ENCODE measurements around the gene COL1A2.

Gene COL1A2

GRCh38 chr7:94417306-94417705 is 22.6 kb downstream of the COL1A2 start:
- ChIA-PET POLR2A (ENCODE audit: low non-redundant PET) (no interaction called here), CTCF (no interaction called here)
- H3K27ac ChIP-seq, result no peak overlapping the region
- no peak for TF ChIP-seq CTCF (conservative IDR thresholded peaks at IDR 0.05; ENCODE audit: low read depth)
- DNase-seq (ENCODE audit: low spot score), result no peak

GRCh38 chr7:94417901-94418300 is 23.2 kb downstream of the COL1A2 start:
- no peak for TF ChIP-seq CTCF (conservative IDR thresholded peaks at IDR 0.05; ENCODE audit: low read depth)
- ChIA-PET CTCF (no interaction called here), POLR2A (ENCODE audit: low non-redundant PET) (no interaction called here)
- no peak overlapping the region for H3K27ac ChIP-seq
- DNase-seq (ENCODE audit: low spot score), result no peak

GRCh38 chr7:94418851-94419250 is 24.2 kb downstream of the COL1A2 start:
- no peak for DNase-seq (ENCODE audit: low spot score)
- CTCF ChIA-PET, result no interaction called here
- POLR2A ChIA-PET (ENCODE audit: low non-redundant PET), result no interaction called here
- TF ChIP-seq CTCF (conservative IDR thresholded peaks at IDR 0.05; ENCODE audit: low read depth), result no peak
- no peak overlapping the region for H3K27ac ChIP-seq

GRCh38 chr7:94420328-94420727 is 25.6 kb downstream of the COL1A2 start:
- no peak for DNase-seq (ENCODE audit: low spot score)
- no peak for TF ChIP-seq CTCF (conservative IDR thresholded peaks at IDR 0.05; ENCODE audit: low read depth)
- POLR2A ChIA-PET (ENCODE audit: low non-redundant PET), result no interaction called here
- CTCF ChIA-PET, result no interaction called here
- H3K27ac ChIP-seq, result no peak overlapping the region

GRCh38 chr7:94421681-94422080 is 27.0 kb downstream of the COL1A2 start:
- DNase-seq (ENCODE audit: low spot score), result no peak
- ChIA-PET CTCF (no interaction called here), POLR2A (ENCODE audit: low non-redundant PET) (no interaction called here)
- no peak overlapping the region for H3K27ac ChIP-seq
- no peak for TF ChIP-seq CTCF (conservative IDR thresholded peaks at IDR 0.05; ENCODE audit: low read depth)

GRCh38 chr7:94422136-94422535 is 27.4 kb downstream of the COL1A2 start:
- no peak for DNase-seq (ENCODE audit: low spot score)
- POLR2A ChIA-PET (ENCODE audit: low non-redundant PET), result no interaction called here
- TF ChIP-seq CTCF (conservative IDR thresholded peaks at IDR 0.05; ENCODE audit: low read depth), result no peak
- H3K27ac ChIP-seq, result no peak overlapping the region
- CTCF ChIA-PET, result no interaction called here

GRCh38 chr7:94422827-94423460 is 28.2 kb downstream of the COL1A2 start:
- no peak for TF ChIP-seq CTCF (conservative IDR thresholded peaks at IDR 0.05; ENCODE audit: low read depth)
- ChIA-PET POLR2A (ENCODE audit: low non-redundant PET) (no interaction called here), CTCF (no interaction called here)
- H3K27ac ChIP-seq, result no peak overlapping the region
- DNase-seq (ENCODE audit: low spot score), result no peak
